ENCODE measurements around the gene SAFB.

SAFB gene

GRCh38 chr19:5690125-5690954, 67.5 kb downstream of the SAFB start, which contains the start of gene RPL36:
RPL36 (plus strand) TSS chr19:5690295; CDS start chr19:5690508, 213 bp downstream.
- Histone ChIP-seq H3K9ac (ENCODE audit: low read depth, low read length) (peak within 1 kb of the TSS; percentile 87), H3K4me1 (ENCODE audit: insufficient read depth, low read length) (peaks cover 48% of the 10 kb centered on the region), H3K4me2 (ENCODE audit: insufficient read depth, low read length) (peak within 1 kb of the TSS; percentile 86), H3K4me3 (ENCODE audit: low read depth in 1 of 2, low read length in 2 of 2) (peak within 1 kb of the TSS; percentile 82 to 87; a peak in 3 of 4 replicates), H3K27ac (ENCODE audit: low read length) (peak within 1 kb of the TSS; percentile 94), H3K27me3 (ENCODE audit: insufficient read depth, low read length, poor library complexity) (no peaks in the 10 kb centered on the region), H3K36me3 (ENCODE audit: insufficient read depth, low read length) (peaks cover 51% of the 10 kb centered on the region), H4K20me1 (ENCODE audit: insufficient read depth, low read length) (peaks cover 51% of the 10 kb centered on the region), H3K79me2 (ENCODE audit: insufficient read depth, low read length) (peaks cover 53% of the 10 kb centered on the region), H3K9me3 (ENCODE audit: insufficient read depth, low read length, severe bottlenecking) (no peaks in the 10 kb centered on the region), H2AFZ (ENCODE audit: low read depth, low read length) (peak within 1 kb of the TSS; percentile 84)
- ATAC-seq (ENCODE audit: insufficient read depth, low read depth), result peak; percentile 71
- DNase-seq, result peak; percentile 98
- TF ChIP-seq EZH2 (IDR thresholded peaks at IDR 0.05; ENCODE audit: borderline replicate concordance, low read depth, low read length, severe bottlenecking), result no peak
- TF ChIP-seq, protein P1, sequence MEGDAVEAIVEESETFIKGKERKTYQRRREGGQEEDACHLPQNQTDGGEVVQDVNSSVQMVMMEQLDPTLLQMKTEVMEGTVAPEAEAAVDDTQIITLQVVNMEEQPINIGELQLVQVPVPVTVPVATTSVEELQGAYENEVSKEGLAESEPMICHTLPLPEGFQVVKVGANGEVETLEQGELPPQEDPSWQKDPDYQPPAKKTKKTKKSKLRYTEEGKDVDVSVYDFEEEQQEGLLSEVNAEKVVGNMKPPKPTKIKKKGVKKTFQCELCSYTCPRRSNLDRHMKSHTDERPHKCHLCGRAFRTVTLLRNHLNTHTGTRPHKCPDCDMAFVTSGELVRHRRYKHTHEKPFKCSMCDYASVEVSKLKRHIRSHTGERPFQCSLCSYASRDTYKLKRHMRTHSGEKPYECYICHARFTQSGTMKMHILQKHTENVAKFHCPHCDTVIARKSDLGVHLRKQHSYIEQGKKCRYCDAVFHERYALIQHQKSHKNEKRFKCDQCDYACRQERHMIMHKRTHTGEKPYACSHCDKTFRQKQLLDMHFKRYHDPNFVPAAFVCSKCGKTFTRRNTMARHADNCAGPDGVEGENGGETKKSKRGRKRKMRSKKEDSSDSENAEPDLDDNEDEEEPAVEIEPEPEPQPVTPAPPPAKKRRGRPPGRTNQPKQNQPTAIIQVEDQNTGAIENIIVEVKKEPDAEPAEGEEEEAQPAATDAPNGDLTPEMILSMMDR (IDR thresholded peaks at IDR 0.05; ENCODE audit: borderline replicate concordance, extremely low read depth, low read length, poor library complexity, severe bottlenecking), result peak; percentile 95

DNA sequence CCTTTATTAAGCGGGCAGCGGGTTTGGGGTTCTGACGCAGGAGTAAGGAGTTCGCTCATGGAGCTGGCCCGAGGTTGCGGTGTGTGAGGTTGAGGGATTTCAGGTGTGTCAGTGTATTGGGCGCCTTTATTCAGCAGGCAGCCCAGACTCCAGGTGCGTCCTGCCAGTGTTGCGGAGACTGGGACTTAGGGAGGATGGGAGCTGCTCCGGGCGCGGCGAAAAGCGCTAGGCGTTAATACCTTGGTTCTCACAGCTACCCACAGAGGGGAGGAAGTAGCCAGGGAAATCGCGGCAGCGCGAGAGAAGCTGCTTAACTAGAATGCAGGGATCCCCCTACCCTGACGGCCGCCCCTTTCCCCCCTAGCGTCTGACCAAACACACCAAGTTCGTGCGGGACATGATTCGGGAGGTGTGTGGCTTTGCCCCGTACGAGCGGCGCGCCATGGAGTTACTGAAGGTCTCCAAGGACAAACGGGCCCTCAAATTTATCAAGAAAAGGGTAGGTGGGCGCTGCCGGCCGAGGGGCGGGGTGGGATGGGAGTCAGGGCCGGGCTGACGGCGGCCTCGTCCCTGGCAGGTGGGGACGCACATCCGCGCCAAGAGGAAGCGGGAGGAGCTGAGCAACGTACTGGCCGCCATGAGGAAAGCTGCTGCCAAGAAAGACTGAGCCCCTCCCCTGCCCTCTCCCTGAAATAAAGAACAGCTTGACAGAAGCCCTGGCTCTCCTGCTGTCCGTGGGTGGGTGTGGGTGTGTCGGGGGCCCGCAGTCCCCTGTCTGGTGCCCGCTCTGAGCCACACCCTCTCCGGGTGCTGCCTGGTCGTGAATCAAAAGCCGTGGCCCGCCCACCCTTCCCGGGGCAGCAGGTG, 68.3 kb downstream of the SAFB start:
- Histone ChIP-seq H3K4me3 (ENCODE audit: low read depth in 1 of 2, low read length in 2 of 2) (peak overlapping the region; percentile 82 to 87; a peak in 3 of 4 replicates), H2AFZ (ENCODE audit: low read depth, low read length) (no peak overlapping the region), H4K20me1 (ENCODE audit: insufficient read depth, low read length) (peaks cover 60% of the 10 kb centered on the region), H3K4me1 (ENCODE audit: insufficient read depth, low read length) (peaks cover 45% of the 10 kb centered on the region), H3K27me3 (ENCODE audit: insufficient read depth, low read length, poor library complexity) (no peaks in the 10 kb centered on the region), H3K9me3 (ENCODE audit: insufficient read depth, low read length, severe bottlenecking) (no peaks in the 10 kb centered on the region), H3K9ac (ENCODE audit: low read depth, low read length) (peak overlapping the region; percentile 87), H3K36me3 (ENCODE audit: insufficient read depth, low read length) (peaks cover 59% of the 10 kb centered on the region), H3K4me2 (ENCODE audit: insufficient read depth, low read length) (peak overlapping the region; percentile 86), H3K27ac (ENCODE audit: low read length) (peak overlapping the region; percentile 94), H3K79me2 (ENCODE audit: insufficient read depth, low read length) (peaks cover 61% of the 10 kb centered on the region)
- peak; percentile 61 for DNase-seq
- TF ChIP-seq, protein P1 (IDR thresholded peaks at IDR 0.05; ENCODE audit: borderline replicate concordance, extremely low read depth, low read length, poor library complexity, severe bottlenecking), result no peak
- TF ChIP-seq EZH2 (IDR thresholded peaks at IDR 0.05; ENCODE audit: borderline replicate concordance, low read depth, low read length, severe bottlenecking), result no peak
- ATAC-seq (ENCODE audit: insufficient read depth, low read depth), result peak; percentile 4; the same call in 1 of the 3 replicates

DNA sequence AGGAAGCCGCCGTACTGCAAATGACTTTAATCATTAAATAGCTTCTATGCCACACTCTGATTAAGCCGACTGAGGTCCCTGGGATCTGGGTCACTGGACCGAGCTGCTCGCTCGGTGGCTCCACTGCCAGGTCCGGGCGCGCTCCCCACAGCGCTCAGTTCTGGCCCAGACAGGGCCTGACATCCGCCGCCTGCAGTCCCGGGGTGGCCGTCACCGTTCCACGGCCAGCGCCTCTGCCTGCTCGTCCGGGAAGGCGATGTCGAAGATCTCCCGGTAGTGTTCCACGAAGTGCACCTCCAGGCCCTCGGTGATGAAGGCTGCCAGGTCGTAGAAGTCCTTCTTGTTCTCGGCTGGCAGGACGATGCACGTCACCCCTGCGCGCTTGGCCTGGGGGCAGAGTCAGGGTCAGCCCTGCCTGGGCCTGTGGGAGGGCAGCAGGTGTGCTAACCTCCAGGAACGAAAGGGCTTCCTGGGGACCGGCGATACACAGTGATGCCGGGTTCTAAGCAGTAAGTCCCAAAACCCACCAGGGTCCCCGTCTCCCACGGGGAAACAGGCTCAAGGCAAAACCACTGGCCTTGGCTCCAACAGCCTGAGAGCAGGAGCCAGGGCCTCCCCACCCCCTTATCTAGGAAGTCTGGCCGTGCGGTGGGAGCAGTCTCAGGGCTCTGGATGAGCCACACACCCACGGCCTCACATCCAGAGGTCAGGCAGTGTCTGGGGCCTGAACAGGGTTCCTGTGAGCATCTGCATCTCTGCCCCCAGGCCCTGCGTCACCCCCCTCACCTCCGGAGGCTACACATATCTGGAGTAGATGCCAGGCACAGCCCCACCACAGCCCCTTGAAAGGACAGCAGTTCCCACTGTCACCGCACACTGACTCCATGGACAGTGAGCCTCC, 69.2 kb downstream of the SAFB start:
- Histone ChIP-seq H3K79me2 (ENCODE audit: insufficient read depth, low read length) (peaks cover 70% of the 10 kb centered on the region), H3K9me3 (ENCODE audit: insufficient read depth, low read length, severe bottlenecking) (no peaks in the 10 kb centered on the region), H4K20me1 (ENCODE audit: insufficient read depth, low read length) (peaks cover 68% of the 10 kb centered on the region), H3K4me3 (ENCODE audit: low read depth in 1 of 2, low read length in 2 of 2) (peak overlapping the region in 1 of 2 experiments; percentile 87; a peak in 3 of 4 replicates), H3K36me3 (ENCODE audit: insufficient read depth, low read length) (peaks cover 68% of the 10 kb centered on the region), H3K9ac (ENCODE audit: low read depth, low read length) (peak overlapping the region; percentile 87), H3K27me3 (ENCODE audit: insufficient read depth, low read length, poor library complexity) (no peaks in the 10 kb centered on the region), H3K27ac (ENCODE audit: low read length) (peak overlapping the region; percentile 34; the same call in 1 of the 2 replicates), H2AFZ (ENCODE audit: low read depth, low read length) (no peak overlapping the region), H3K4me2 (ENCODE audit: insufficient read depth, low read length) (peak overlapping the region; percentile 86), H3K4me1 (ENCODE audit: insufficient read depth, low read length) (peaks cover 37% of the 10 kb centered on the region)
- DNase-seq (no peak), ATAC-seq (ENCODE audit: insufficient read depth, low read depth) (no peak)
- no peak for TF ChIP-seq EZH2 (IDR thresholded peaks at IDR 0.05; ENCODE audit: borderline replicate concordance, low read depth, low read length, severe bottlenecking)
- TF ChIP-seq, protein P1 (IDR thresholded peaks at IDR 0.05; ENCODE audit: borderline replicate concordance, extremely low read depth, low read length, poor library complexity, severe bottlenecking), result no peak

All from DND-41 (cell line).